NCI-H1092 (cell line): ENCODE measurements around the gene TAP2.

Experiments used
- DNase-seq: peaks from one replicate; lab custom pipeline; 2025; lab: John Stamatoyannopoulos, UW

The TAP2 gene

GRCh38 chr6:32792901-32793435 lies 45.6 kb downstream of the TAP2 start:
- DNase-seq, result no peak

- DNase-seq, result no peak
Measured at GRCh38 chr6:32790306-32790705, 48.2 kb downstream of the TAP2 start.
